ENCODE measurements around the gene GLB1L3.
"Not testable (repeated sequence)": the region's sequence is repeated elsewhere in the genome, so short reads cannot be mapped to it uniquely, and the experiment has no call there.

The GLB1L3 gene

DNA sequence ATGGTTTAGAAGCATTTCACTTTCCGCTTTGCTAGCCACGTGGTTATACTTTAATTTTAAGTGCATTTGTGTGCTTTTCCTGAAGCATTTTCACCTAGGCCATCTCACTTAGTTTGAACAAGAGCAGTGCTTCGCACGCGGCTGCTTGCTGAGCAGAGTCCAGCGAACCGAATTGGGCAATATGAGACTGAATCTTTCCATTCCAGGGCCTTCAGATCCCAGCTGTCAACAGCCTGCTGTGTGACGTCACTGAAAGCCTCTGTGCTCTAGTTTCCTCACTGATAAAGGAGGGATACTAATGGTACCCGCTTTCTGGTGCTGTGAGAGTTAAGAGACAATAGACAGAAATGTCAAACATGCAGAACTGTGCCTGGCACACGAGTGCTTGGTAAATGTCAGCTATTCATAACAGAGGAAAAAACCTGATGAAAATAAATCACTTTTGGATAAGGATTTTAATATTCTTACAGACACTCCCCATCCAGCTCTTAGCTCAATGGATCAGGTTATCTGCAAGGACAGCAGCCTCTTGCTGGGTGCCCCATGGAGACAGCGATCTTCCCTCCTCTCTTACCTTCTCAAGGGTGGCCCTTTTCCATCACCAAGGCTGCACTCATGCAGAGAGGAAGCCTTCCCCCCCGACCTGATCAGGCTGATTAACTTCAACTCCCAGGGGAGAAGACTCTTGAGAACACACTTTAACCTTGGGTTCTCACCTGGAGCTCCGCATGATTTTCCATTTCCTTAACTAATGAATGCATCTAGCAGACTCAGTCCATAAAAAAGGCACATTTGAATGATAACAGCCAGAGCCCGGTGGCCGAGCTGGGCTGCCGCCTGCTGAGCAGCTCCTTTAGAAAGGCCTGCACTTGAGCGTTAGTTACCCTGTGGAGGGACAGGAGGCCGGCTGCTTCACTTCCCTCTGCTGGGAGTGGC lies 3.5 kb upstream of the GLB1L3 start:
- no peak overlapping the region for H3K27ac ChIP-seq
- no peak for DNase-seq (ENCODE audit: low read depth, low spot score)

DNA sequence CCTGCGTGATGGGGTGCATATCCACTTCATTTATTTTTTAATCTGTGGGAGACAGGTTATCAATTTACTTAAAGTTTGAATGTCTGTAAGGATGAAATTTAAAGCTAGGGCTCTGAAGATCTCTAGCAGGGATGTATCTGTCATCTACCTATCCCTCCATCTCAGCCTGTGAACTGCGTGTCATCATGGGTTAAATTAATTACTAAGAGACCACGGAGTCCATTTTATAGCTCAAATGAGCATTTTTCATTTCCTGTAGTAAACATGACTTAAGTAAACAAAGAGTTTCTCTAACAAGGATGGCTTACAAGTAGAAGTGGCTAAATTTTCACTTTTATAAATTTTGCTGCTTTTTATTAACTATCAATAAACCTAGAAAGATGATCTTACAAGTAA lies 2.9 kb upstream of the GLB1L3 start:
- H3K27ac ChIP-seq, result no peak overlapping the region
- no peak for DNase-seq (ENCODE audit: low read depth, low spot score)

DNA sequence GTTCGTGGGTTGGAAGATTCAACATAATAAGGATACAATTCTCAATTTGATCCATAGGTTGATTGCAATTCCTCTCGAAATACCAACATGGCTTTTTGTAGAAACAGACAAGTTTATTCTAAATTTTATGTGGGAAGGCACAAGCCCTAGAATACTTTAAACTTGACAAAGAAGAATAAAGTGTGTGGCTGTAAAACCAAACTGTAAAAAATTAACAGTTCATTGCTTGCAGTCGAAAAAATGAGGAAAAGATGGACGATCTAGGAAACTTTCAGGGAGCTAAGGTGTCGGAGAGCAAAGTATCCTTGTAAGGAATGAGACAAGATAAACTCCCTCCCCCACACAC lies 1.0 kb upstream of the GLB1L3 start:
- H3K27ac ChIP-seq, result no peak overlapping the region
- DNase-seq (ENCODE audit: low read depth, low spot score), result no peak

DNA sequence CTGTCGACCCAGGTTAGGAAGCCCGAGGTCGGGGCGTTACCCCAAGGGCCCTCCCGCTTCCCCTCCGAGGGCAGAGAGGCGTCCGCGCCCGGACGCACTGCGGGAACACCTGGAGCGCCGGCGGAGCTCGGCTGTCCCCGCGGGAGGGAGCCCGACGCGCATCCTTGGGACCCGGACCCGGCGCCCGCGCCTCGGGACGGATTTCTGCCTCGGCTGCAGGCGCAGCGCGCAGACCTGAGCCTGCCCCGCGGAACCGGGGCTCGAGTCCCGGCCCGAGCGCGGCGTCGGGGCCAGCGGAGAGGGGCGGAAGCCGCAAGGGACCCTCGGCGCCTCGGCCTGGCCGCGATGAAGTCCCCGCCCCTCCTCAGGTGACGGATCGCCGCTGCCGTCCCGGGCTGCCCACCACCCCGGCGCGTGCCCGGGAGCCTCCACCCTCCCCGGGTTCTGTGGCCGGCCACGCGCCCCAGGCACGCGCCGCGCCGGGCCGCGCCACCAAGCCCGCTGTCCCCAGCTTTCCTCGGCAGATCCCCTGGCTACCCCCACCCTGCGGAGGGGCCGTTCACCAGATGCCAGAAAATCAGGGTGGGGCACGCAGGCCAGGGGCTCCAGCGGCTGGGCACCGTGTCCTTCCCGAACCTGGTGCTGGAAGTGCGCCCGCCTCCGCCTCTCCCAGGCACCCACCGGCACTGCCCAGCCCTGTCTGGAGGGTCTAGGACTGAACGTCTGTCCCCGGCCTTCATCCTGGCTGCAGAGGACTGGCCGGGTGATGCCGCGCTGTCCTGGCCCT lies 410 bp downstream of the GLB1L3 start:
- H3K27ac ChIP-seq, result no peak overlapping the region

DNA sequence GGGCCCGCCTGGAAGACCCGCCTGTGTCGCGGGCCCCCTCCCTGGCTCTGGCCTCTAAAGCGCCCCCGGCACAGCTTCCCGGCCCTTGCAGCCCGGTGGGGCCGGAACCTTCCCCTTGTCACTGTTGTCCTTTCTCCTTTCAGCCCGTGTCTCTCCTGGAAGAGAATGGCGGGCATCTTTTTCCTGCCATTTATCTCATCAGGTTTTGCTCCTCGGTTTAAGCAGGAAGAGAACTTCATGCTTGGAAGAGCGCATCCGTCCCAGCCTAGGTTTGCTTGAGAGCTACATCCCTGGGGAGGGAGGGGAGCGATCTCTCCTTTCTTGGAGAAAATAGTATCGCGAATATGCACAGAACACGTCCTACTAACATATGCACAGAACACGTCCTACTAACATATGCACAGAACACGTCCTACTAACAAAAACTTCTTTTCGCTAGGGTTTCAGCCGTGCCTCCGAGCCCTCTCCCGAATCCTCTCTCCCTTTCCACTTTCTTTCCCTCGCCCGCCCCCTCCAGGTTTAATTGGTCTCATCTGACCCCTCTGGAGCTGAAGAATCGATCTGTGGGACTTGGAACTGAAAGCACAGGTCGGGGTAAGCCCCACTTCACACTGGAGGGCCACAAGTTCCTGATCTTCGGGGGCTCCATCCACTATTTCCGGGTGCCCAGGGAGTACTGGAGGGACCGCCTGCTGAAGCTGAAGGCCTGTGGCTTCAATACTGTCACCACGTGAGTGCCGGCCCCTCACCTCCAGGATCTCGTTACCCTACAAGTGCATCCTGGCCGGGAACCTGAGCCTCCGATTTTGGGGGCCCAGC lies 1.2 kb downstream of the GLB1L3 start:
- DNase-seq (ENCODE audit: low read depth, low spot score), result no peak
- H3K27ac ChIP-seq, result no peak overlapping the region

More for the DNA sequence above, 410 bp downstream of the GLB1L3 start:
- no peak for DNase-seq (ENCODE audit: low read depth, low spot score)

DNA sequence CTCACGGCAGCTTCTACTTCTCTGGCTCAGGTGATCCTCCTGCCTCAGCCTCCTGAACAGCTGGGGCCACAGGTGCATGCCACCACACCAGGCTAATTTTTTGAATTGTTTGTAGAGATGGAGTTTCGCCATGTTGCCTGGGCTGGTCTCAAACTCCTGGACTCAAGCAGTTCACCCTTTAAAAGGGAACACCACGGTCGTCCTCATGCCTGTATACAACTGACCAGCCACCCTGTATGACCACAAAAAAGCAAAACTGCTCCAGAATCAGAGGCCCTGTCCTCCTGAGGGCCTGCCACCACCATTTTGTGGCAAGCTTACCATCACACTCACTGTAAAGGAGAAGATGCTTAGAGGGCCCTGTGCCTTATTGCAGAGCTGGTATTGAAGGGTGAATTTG lies 2.2 kb downstream of the GLB1L3 start:
- no peak for DNase-seq (ENCODE audit: low read depth, low spot score)
- H3K27ac ChIP-seq, result no peak overlapping the region

DNA sequence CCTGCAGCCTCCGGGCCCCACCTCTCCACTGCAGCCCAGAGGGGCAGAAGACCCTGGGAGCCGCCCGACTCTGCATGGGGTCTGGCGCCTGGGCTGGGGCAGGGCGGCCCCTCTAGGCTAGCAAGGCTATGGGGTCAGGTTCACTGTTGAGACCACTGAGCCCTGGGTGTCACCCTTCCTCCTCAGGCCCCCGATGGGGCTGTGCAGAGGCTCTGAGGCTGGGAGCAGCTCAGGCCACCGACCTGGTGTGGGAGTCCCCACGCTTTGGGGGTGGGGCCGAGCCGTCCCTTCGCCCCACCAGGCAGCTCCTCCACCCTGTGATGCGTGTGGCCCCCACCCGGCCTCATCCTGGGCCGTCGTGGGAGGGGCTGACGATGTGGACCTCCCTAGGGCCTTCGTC lies 5.5 kb downstream of the GLB1L3 start:
- not testable (repeated sequence) for H3K27ac ChIP-seq; DNase-seq (ENCODE audit: low read depth, low spot score)

DNA sequence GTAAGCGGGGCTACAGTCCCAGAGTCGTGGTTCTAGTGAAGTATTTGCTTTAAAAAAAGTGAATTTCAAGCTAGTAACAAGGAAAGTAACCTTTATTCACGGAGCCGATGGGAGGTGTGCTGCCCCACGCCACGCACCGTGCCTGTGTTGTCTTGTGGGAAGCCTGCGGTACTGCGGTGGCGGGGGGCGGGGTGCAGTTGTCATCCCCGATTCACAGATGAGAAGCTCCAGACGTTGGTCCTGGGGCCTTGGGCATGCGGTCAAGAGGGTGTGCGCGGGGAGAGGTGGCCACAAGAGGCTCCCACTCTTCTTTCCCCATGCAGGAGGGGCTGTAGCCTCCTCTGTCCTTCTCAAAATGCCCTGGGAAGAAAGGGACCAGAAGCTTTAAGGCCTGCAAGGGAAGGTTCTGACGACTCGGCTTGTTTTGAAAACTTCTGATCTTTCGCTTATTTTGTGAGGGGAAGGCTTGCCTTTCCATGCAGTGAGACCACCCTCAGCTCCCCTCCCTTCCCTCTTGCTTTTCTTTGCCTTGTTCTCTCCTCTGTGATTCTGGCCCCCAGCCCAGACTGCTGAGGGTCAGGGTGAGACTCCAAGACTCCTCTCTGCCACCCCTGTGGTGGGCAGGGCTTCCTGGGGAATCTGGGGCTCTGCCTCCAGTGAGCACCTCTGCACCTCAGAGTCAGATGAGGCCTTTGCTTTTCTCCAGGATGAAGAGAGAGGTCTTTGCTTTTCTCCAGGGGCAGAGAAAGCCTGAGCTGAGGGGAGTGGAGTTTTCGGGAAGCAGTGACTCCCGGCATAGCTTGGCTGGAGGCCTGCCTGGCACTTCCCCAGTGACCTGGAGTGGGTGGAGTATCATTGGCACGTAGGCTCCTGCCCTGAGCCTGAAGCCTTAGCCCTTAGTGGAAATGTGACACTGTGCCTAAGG lies 6.2 kb downstream of the GLB1L3 start:
- no peak for DNase-seq (ENCODE audit: low read depth, low spot score)

DNA sequence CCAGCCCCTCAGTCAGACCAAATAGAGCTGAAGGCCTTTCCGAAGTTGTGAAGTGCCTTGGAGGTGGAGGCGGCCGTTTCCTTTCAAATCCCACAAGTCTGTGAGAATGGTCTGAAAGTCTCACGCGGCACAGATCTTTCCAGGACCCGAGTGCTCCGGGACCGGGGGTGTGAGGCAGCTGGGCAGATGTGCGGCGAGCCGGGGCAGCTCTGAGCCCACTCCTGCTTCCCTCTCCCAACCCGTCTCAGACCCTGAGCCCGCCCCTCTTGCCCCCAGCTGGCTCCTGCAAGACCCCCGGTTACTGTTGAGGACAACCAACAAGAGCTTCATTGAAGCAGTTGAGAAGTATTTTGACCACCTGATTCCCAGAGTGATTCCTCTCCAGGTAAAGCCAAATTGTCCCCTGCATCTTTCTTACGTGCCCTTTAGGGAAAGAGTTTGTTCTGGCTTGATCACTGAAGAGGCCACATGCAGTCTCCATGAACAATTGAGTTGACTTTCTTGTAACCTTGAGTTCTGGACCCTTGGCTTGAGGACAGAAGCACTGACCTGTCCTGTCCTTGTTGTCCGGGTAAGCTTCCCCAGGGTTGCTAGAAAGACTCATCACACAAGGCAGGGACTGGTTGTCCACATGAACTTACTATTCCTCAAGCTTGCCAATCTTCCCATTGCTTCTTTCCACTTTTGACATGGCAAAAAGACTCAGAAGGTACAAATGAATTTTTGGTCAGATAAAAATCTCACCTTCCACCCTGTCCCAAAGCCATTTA lies 7.5 kb downstream of the GLB1L3 start:
- DNase-seq (ENCODE audit: low read depth, low spot score), result no peak

More for the DNA sequence above, 6.2 kb downstream of the GLB1L3 start:
- H3K27ac ChIP-seq, result no peak overlapping the region

DNA sequence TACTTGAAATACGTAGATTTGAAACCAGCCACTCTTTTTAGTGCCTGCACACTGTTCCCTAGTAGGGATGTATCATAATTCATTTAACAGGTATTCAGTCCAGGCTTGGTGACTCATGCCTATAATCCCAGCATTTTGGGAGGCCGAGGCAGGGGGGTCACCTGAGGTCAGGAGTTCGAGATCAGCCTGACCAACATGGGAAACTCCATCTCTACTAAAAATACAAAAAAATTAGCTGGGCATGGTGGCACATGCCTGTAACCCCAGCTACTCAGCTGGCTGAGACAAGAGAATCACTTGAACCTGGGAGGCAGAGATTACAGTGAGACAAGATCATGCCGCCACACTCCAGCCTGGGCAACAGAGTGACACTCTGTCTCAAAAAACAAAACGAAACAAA lies 8.2 kb downstream of the GLB1L3 start:
- not testable (repeated sequence) for H3K27ac ChIP-seq; DNase-seq (ENCODE audit: low read depth, low spot score)

More for the DNA sequence above, 7.5 kb downstream of the GLB1L3 start:
- H3K27ac ChIP-seq, result no peak overlapping the region

DNA sequence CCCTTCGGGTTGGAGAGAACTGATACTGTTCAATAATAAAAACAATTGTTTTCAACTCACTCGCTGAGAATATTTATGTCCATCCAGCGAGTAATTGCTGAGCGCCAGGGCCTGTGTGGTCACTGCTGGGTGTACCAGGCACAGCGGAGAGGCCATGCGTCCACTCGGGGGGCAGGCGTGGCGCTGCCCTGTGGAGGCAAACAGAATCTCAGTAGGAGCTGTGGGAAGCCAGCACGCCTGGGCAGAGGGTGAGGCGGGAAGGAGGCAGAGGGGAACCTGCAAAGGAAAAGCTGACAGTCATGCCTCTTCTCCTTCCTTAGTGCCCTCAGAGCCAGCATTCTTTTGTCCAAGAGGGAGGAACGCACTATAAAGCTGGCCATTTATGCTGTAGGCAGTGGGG lies 11.4 kb downstream of the GLB1L3 start:
- no peak overlapping the region for H3K27ac ChIP-seq
- DNase-seq (ENCODE audit: low read depth, low spot score), result no peak

DNA sequence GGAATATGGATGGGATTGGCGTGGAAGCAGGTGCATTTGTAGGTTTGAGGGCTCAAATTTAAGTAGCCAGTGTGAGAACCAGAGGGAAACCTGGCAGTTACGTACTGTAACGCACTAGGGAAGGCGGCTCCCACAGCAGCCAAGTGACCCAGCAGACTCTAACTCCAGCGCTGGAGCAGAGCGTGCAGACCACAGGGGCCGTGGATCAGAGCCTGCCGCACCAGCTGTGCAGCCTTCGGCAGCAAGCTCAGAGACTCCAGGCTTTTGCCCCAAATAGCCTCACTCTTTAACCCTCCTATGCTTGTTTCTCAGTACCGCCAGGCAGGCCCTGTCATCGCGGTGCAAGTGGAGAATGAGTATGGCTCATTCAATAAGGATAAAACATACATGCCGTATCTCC lies 12.3 kb downstream of the GLB1L3 start:
- no peak for DNase-seq (ENCODE audit: low read depth, low spot score)

DNA sequence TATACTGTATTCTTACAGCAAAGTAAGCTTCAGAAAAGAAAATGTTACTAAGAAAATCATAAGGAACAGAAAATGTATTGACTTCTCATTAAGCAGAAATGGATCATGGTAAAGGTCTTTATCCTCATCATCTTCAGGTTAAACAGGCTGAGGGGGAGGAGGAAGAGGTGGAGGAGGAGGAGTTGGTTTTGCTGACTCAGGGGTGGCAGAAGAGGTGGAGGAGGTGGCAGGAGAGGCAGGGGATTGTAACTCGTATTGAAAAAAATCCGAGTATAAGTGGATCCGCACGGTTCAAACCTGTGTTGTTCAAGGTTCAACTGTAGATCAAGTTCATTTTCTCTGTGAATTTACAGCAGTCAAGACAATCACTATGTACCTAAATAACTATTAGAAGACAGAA lies 13.0 kb downstream of the GLB1L3 start:
- no peak for DNase-seq (ENCODE audit: low read depth, low spot score)
- H3K27ac ChIP-seq, result no peak overlapping the region

More for the DNA sequence above, 12.3 kb downstream of the GLB1L3 start:
- no peak overlapping the region for H3K27ac ChIP-seq

DNA sequence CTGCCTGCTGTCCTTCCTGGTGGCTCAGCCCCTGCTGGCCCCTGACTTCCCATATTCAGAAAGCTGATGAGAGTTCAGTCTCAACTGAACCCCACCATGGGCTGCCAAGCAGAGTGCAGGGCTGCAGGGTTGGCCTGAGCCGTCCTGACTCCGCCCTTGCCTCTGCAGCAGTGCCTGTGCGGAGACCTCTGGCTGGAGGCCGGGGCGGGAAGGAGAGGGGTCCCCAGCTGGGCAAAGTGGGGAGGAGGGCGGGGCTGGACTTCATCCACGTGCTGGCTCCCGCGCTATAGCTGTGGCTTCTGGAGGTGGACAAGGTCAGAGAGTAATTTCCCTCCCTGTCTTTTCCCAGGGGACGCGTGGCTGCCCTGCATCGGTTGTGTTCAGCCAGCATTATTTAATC lies 13.6 kb downstream of the GLB1L3 start:
- no peak for DNase-seq (ENCODE audit: low read depth, low spot score)
- no peak overlapping the region for H3K27ac ChIP-seq

DNA sequence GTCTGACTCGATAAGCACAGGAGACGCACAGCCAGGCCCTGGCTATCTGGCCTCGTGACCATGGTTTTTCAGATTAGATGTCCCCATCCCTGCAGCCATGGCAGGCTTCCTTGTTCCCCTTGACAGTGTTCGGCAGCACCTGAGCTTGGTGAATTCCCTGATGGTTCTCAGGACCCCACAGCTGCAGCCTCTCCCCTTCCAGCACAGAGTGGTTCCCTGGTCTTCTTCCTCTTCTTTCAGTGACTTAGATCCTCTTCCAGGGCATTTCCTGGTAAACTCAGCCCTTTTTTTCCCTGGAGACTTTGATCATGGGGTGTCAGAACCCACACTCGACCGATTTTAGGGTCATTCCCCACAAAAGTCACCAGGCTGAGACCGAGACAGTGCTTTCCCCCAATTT lies 14.5 kb downstream of the GLB1L3 start:
- no peak overlapping the region for H3K27ac ChIP-seq
- no peak for DNase-seq (ENCODE audit: low read depth, low spot score)

DNA sequence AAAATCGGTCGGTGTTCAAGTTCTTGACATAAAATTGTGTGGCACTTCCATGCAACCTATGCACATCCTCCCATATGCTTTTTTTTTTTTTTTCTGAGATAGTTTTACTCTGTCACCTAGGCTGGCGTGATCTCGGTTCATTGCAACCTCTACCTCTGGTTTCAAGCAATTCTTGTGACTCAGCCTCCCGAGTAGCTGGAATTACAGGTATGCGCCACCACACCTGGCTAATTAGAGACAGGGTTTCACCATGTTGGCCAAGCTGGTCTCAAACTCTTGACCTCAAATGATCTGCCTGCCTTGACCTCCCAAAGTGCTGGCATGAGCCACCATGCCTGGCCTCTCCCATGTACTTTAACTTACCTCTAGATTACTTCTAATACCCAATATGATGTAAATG lies 15.0 kb downstream of the GLB1L3 start:
- DNase-seq (ENCODE audit: low read depth, low spot score), result no peak
- H3K27ac ChIP-seq, result no peak overlapping the region

DNA sequence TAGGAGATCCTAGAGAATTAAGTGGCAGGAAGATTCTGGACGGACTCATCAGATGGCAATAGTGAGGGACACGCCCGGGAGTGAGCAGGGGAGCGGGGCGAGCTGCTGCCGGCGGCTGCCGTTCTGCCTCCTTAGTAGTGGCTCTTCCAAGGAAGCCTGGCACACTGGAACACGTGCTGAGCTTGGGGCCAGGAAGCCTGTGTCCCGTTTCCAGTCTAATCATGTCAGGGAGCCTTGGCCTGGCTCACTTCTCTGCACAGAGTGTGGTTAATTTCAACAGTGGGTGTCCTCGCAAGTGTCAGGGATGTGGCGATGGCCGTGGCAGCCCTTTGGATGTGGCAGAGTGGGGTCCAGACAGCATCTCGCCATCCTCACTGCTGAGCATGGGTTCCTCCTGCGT lies 16.5 kb downstream of the GLB1L3 start:
- no peak for DNase-seq (ENCODE audit: low read depth, low spot score)
- H3K27ac ChIP-seq, result no peak overlapping the region

DNA sequence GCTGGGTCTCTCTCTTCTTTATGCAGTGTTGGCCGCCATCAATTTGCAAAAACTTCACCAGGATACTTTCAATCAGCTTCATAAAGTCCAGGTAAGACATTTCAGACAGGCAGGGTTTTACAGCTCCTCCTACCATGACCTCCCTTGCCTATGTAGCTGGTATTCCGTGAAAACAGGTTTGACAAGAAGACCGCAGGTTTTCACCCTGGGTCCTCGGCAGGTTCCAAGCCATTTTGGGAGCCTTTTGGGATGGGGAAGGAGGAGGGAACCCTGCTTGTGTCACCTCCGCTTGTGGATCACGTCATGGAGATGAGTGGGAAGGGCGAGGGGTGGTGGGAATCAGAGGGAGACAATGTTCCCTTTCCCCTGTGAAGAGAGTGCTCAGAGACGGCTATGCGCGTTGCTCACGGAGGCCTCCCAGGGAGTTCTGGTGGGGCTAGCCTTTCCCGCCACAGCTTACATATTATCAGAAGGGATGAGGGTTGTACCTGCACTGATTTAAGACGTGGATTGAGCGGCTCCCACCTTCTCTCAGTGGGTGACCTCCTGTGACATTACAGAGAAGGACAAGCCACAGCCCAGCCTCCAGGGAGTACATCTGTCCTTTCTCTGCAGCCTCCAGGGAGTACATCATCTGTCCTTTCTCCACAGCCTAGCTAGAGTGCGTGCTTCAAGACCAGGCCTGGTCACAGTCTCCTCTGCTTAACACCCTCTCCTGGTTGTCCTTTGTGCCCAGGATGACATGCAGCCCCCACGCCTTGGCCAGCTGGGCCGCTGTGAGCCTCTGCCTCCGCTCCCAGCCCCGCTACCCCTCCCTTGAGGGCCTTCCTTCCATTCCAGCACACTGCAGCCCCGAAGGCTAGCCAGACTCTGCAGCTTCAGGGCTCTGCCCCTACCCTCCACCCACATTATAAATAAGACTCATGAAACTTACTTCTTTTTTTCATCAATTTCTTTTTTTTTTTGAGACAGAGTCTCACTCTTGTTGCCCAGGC lies 17.2 kb downstream of the GLB1L3 start:
- no peak overlapping the region for H3K27ac ChIP-seq
- DNase-seq (ENCODE audit: low read depth, low spot score), result no peak

All from epithelial cell of prostate (primary cell).